Sigmoid colon (tissue), 4 donors: ENCODE data around the gene EQTN.

Source experiments
- EP300 ChIP-seq, 4 donors: sonication (generic); formaldehyde crosslinking; IDR thresholded peaks; one replicate each; pipeline ENCODE4 v1.6.1; 2017; ENCODE audit warnings: antibody characterized with exemption in 4 of 4
- POLR2A ChIP-seq, 2 donors: fragments of 450-650 bp; IDR thresholded peaks; one replicate each; pipeline ENCODE4 v1.6.1; 2016; ENCODE audit warnings: antibody characterized with exemption in 2 of 2, mild to moderate bottlenecking in 2 of 2, moderate library complexity in 2 of 2
- POLR2AphosphoS5 ChIP-seq, 4 donors: sonication (generic); formaldehyde crosslinking; IDR thresholded peaks; one replicate each; pipeline ENCODE4 v1.6.1; 2017; ENCODE audit warnings: antibody characterized with exemption in 4 of 4
- TF ChIP-seq, protein P1 (sequence below), 4 experiments: fragments of 450-650 bp in 3 of 4; fragments of 200-600 bp in 1 of 4; IDR thresholded peaks; one replicate each; pipeline ENCODE4 v1.5.1; 2016 to 2019; ENCODE audit warnings: antibody characterized with exemption in 4 of 4, mild to moderate bottlenecking in 3 of 4, moderate library complexity in 2 of 4

DNA sequence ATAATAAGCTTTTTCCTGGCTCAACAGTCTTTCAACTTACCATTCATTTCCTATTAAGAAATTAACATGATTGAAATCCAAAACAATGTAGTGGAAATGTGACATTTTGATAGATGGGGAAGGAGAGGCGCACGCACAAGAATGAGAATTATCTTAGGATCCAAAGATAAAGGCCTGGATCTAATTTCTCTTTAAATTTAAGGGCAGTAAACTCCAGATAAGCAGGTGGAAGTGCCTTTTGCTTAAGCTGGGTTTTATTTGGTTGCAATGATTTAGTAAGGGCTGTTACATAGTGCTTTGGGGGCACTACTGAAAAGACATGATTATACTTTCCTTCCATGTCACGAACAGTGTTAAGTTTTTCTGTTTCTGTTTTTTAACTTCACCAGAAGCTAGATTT, 17.3 kb downstream of the EQTN start:
- TF ChIP-seq, protein P1, sequence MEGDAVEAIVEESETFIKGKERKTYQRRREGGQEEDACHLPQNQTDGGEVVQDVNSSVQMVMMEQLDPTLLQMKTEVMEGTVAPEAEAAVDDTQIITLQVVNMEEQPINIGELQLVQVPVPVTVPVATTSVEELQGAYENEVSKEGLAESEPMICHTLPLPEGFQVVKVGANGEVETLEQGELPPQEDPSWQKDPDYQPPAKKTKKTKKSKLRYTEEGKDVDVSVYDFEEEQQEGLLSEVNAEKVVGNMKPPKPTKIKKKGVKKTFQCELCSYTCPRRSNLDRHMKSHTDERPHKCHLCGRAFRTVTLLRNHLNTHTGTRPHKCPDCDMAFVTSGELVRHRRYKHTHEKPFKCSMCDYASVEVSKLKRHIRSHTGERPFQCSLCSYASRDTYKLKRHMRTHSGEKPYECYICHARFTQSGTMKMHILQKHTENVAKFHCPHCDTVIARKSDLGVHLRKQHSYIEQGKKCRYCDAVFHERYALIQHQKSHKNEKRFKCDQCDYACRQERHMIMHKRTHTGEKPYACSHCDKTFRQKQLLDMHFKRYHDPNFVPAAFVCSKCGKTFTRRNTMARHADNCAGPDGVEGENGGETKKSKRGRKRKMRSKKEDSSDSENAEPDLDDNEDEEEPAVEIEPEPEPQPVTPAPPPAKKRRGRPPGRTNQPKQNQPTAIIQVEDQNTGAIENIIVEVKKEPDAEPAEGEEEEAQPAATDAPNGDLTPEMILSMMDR (IDR thresholded peaks at IDR 0.05) = no peak
- no peak for TF ChIP-seq POLR2AphosphoS5 (IDR thresholded peaks at IDR 0.05)
- TF ChIP-seq POLR2A (IDR thresholded peaks at IDR 0.05) = no peak
- no peak for TF ChIP-seq EP300 (IDR thresholded peaks at IDR 0.05)
